ENCODE measurements around the gene OSGEP. TPM values are rescaled to one million over a fixed set of nuclear protein-coding genes. Genes with fewer than 3 reads are reported as not detected.

OSGEP gene
- total RNA-seq, 1 donor from 2014 or later = 15.0 TPM

DNA sequence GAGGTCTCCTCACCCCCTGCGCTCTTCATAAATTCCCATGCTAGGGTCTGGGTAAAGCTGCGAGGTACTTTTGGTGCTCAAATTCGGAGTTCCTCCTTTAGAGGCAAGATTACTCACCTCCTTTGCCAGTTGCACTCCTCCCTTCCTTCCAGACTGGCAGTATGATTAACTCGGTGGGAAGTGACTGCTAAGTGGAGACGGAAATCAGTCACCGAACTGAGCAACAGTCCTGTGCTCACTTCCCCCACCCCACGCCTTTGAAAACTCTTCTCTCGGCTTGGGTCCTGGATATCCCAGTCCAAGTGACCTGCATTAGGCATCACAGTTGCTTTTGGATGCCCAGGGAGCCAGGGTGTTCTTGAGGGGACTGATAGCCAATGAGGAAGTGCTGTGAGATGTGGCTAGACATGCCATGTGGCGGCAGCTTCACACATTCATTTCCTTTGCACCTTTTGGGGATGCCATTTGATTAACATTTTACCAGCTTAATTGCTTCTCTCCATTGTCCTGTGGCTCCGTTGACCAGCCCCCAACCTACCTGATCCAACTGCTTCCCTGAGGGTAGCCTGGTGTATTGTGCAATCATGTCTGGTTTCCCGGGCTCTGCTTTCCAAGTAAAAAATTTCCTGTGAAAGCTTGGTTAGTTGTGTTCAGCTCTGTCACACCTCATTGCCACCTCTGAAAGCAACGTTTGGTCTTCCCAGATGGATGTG is 15.4 kb upstream of the OSGEP start:
- Histone ChIP-seq H3K4me3 (ENCODE audit: low read depth, low read length) (peak overlapping the region; percentile 99), H3K27me3 (ENCODE audit: control insufficient read depth, insufficient read depth, low read length) (no peaks in the 10 kb centered on the region), H3K36me3 (ENCODE audit: control insufficient read depth, insufficient read depth, low read length) (peaks cover 15% of the 10 kb centered on the region)
- DNase-seq (ENCODE audit: low read depth) (peak; percentile 94), FAIRE-seq (no peak)
- no peak for TF ChIP-seq CTCF (IDR thresholded peaks at IDR 0.05; ENCODE audit: insufficient read depth, low read length, severe bottlenecking)

- Histone ChIP-seq H3K27me3 (ENCODE audit: control insufficient read depth, insufficient read depth, low read length) (no peaks in the 10 kb centered on the region), H3K4me3 (ENCODE audit: low read depth, low read length) (peak within 1 kb of the TSS; percentile 99), H3K36me3 (ENCODE audit: control insufficient read depth, insufficient read depth, low read length) (peaks cover 11% of the 10 kb centered on the region)
- no peak for TF ChIP-seq CTCF (IDR thresholded peaks at IDR 0.05; ENCODE audit: insufficient read depth, low read length, severe bottlenecking)
- FAIRE-seq = no peak
- peak; percentile 84 for DNase-seq (ENCODE audit: low read depth)
These were observed 14.8 kb upstream of the OSGEP start, which contains the start of gene PNP for GRCh38 chr14:20469242-20469889. PNP (plus strand) TSS chr14:20469406; CDS start chr14:20469525, 119 bp downstream.

- FAIRE-seq = no peak
- Histone ChIP-seq H3K36me3 (ENCODE audit: control insufficient read depth, insufficient read depth, low read length) (peaks cover 10% of the 10 kb centered on the region), H3K27me3 (ENCODE audit: control insufficient read depth, insufficient read depth, low read length) (no peaks in the 10 kb centered on the region), H3K4me3 (ENCODE audit: low read depth, low read length) (peak overlapping the region; percentile 99)
- DNase-seq (ENCODE audit: low read depth) = no peak
- TF ChIP-seq CTCF (IDR thresholded peaks at IDR 0.05; ENCODE audit: insufficient read depth, low read length, severe bottlenecking) = no peak
These were observed 14.2 kb upstream of the OSGEP start for GRCh38 chr14:20468764-20469241.

GRCh38 chr14:20461225-20462141 is 6.9 kb upstream of the OSGEP start, which contains the start of gene PIP4P1:
PIP4P1 (minus strand) TSS chr14:20461434; CDS start chr14:20461325, 109 bp downstream.
- Histone ChIP-seq H3K27me3 (ENCODE audit: control insufficient read depth, insufficient read depth, low read length) (no peaks in the 10 kb centered on the region), H3K36me3 (ENCODE audit: control insufficient read depth, insufficient read depth, low read length) (peaks cover 9% of the 10 kb centered on the region), H3K4me3 (ENCODE audit: low read depth, low read length) (peak within 1 kb of the TSS; percentile 76)
- no peak for TF ChIP-seq CTCF (IDR thresholded peaks at IDR 0.05; ENCODE audit: insufficient read depth, low read length, severe bottlenecking)
- FAIRE-seq (peak; percentile 99), DNase-seq (ENCODE audit: low read depth) (peak; percentile 100)

DNA sequence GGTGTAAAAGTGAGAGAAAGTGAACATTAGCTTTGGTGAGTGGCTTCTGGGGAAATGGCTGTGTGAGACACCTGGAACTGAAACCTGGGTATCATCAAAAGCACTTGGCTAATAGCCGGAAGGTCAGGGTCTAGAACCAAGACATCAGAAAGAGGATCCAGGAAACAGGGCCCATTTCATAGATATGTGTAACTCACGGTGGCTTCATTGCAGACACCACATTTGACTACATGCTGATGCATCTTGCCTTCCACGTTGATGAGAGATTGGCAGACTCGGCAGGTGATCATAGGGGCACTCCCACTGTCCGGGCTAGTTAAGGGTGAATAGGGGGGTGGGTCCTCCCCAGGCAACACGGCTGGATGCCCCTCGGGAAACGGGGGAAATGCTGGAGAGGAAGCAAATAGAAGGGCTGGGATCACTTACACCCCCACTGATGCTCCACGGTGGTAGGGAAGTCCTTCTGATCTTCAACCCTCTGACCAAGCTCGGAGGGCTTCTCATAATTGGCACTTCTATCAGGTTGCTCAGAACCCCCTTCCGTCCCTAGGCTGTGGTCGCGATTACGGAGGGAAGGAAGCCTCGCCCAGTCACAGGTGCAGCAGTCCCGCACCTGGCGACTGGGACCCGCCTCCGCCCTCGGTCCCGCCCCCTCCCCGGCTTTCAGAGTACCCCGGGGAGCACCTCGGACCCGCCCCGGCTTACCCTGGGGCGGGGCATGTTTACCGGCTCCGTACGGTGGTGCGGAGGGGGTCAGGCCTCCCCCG is 6.0 kb upstream of the OSGEP start:
- no peak for TF ChIP-seq CTCF (IDR thresholded peaks at IDR 0.05; ENCODE audit: insufficient read depth, low read length, severe bottlenecking)
- Histone ChIP-seq H3K27me3 (ENCODE audit: control insufficient read depth, insufficient read depth, low read length) (no peaks in the 10 kb centered on the region), H3K36me3 (ENCODE audit: control insufficient read depth, insufficient read depth, low read length) (peaks cover 9% of the 10 kb centered on the region), H3K4me3 (ENCODE audit: low read depth, low read length) (peak overlapping the region; percentile 76)
- FAIRE-seq (no peak), DNase-seq (ENCODE audit: low read depth) (no peak)
